Measurements from ENCODE around the gene DRG1.

DNA sequence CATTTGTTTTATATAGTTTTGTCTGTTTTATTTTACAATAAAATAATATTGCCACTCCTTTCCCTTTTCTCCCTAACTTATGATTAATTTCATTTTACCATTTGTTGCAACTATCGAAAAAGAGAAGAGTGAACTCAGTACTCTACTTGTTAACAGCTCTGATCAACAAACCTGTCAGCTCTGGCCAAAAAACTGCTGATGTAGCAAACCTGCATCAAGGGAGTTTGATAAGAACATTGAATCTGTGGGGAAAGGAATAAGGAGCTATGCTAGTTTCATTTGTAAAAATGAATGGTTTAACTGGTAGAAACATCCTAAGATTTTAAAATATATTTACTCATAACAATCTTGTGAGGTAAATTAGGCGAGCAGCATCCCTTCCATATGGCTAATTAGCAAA lies 47.4 kb downstream of the DRG1 start:
- TF ChIP-seq, protein P1, sequence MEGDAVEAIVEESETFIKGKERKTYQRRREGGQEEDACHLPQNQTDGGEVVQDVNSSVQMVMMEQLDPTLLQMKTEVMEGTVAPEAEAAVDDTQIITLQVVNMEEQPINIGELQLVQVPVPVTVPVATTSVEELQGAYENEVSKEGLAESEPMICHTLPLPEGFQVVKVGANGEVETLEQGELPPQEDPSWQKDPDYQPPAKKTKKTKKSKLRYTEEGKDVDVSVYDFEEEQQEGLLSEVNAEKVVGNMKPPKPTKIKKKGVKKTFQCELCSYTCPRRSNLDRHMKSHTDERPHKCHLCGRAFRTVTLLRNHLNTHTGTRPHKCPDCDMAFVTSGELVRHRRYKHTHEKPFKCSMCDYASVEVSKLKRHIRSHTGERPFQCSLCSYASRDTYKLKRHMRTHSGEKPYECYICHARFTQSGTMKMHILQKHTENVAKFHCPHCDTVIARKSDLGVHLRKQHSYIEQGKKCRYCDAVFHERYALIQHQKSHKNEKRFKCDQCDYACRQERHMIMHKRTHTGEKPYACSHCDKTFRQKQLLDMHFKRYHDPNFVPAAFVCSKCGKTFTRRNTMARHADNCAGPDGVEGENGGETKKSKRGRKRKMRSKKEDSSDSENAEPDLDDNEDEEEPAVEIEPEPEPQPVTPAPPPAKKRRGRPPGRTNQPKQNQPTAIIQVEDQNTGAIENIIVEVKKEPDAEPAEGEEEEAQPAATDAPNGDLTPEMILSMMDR (IDR thresholded peaks at IDR 0.05): no peak
- no peak for TF ChIP-seq EZH2 (IDR thresholded peaks at IDR 0.05; ENCODE audit: borderline replicate concordance, insufficient read depth, low read depth, low read length, poor library complexity, severe bottlenecking)
